SH-SY5Y (cell line): Measurements from ENCODE around the gene GTSE1.

Source experiments
- GATA2 ChIP-seq: IDR thresholded peaks from 2 replicates; pipeline ENCODE4 v1.6.1; 2011; ENCODE audit warnings: mild to moderate bottlenecking, low read depth, low read length
- GATA3 ChIP-seq: IDR thresholded peaks from 2 replicates; pipeline ENCODE4 v1.6.1; 2011; ENCODE audit warnings: low read depth, mild to moderate bottlenecking, low read length, moderate library complexity

DNA sequence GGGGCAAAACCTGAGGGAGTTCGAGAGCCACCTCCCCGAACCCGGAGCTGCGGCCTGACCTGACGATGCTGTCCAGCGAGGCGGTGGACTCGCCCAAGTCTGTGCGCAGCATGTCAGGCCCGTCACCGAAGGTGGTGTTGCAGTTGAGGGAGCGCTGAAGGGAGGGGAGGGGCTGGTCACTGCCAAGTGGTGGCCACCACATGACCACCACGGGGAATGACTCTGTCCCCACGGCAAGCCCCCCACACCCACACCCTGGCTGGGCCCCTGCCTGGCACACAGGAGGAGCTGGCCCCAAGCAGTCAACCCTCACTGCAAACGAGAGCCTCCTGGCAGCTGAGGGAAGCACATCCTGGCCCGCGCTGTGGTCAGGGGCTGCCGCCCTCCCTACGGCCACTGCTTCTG lies 69.7 kb downstream of the GTSE1 start:
- no peak for TF ChIP-seq GATA2
- no peak for TF ChIP-seq GATA3
